Hair follicle dermal papilla cell (primary cell): Measurements from ENCODE around the gene FGD5. TPM values are rescaled to one million over a fixed set of nuclear protein-coding genes. Genes with fewer than 3 reads are reported as not detected.

Experiments
- total RNA-seq: library from RNA; depleted of rRNA; stranded (reverse); fragments of >200 nt; gene quantifications from 2 replicates; pipeline ENCODE4 v1.2.3, GENCODE V29; 2012

The FGD5 gene
- total RNA-seq, result 0.12 and 0.16 TPM in 2 replicates

GRCh38 chr3:14818804-14819500 lies at the start of gene FGD5:
Gene FGD5 (plus strand): TSS chr3:14818962. CDS start chr3:14819072, 110 bp downstream.

GRCh38 chr3:14947100-14947885 lies 128.5 kb downstream of the FGD5 start, which contains the start of gene NR2C2:
Gene NR2C2 (plus strand): TSS chr3:14947583. CDS start chr3:15003915, 56,332 bp downstream.

Other genes starting within 250 kb of the FGD5 start
- gene CCDC174, start 167.2 kb upstream of the FGD5 start, total RNA-seq, result 15.5 and 16.2 TPM in 2 replicates
- gene C3orf20, start 143.8 kb upstream of the FGD5 start, total RNA-seq, result under 0.01 TPM in 1 of 2 replicates, not detected in the other
- gene NR2C2, start 128.6 kb downstream of the FGD5 start, total RNA-seq, result 36.7 and 44.5 TPM in 2 replicates
- 12.3 and 13.5 TPM in 2 replicates for gene MRPS25, start 246.4 kb downstream of the FGD5 start, total RNA-seq